SJCRH30 (cell line): ENCODE results near the gene USP34. TPM values are rescaled to one million over a fixed set of nuclear protein-coding genes. Genes with fewer than 3 reads are reported as not detected.
A peak's percentile ranks its signal among the peaks of the same experiment; 100 is the strongest.
"Not testable (repeated sequence)": the region's sequence is repeated elsewhere in the genome, so short reads cannot be mapped to it uniquely, and the experiment has no call there.

ENCODE experiments used
- DNase-seq, 2 experiments: peaks; one replicate each; pipeline ENCODE4 v3.0.0-alpha.2; 2015 to 2020
- H3K27ac ChIP-seq: fragments of 250-450 bp; sonication (Bioruptor Pico); 2 replicates; pipeline ENCODE4 v1.5.1; 2020; ENCODE audit warnings: mild to moderate bottlenecking, moderate library complexity
- H3K27me3 ChIP-seq: fragments of 250-450 bp; sonication (Bioruptor Pico); 2 replicates; pipeline ENCODE4 v1.5.1; 2020; ENCODE audit warnings: mild to moderate bottlenecking, moderate library complexity
- H3K36me3 ChIP-seq: fragments of 250-450 bp; sonication (Bioruptor Pico); 2 replicates; pipeline ENCODE4 v1.5.1; 2020; ENCODE audit warnings: mild to moderate bottlenecking, moderate library complexity
- H3K4me1 ChIP-seq: fragments of 250-450 bp; sonication (Bioruptor Pico); 2 replicates; pipeline ENCODE4 v1.5.1; 2020; ENCODE audit warnings: mild to moderate bottlenecking, moderate library complexity
- H3K4me3 ChIP-seq: fragments of 250-450 bp; sonication (Bioruptor Pico); 2 replicates; pipeline ENCODE4 v1.5.1; 2020; ENCODE audit warnings: mild to moderate bottlenecking, moderate library complexity
- H3K9me3 ChIP-seq: fragments of 250-450 bp; sonication (Bioruptor Pico); replicated peaks from 2 replicates; pipeline ENCODE4 v1.5.1; 2020; ENCODE audit warnings: mild to moderate bottlenecking, moderate library complexity
- total RNA-seq: library from RNA; depleted of rRNA; stranded (reverse); fragments of >200 nt; shearing (Covaris generic); gene quantifications from 2 replicates; pipeline ENCODE4 v1.2.3, GENCODE V29; 2014

Gene USP34
- total RNA-seq, 1 experiment from 2014 or later, result 133 TPM

- H3K4me1 ChIP-seq, result no peaks in the 10 kb centered on the region
- H3K9me3 ChIP-seq, result 0 out of 2 replicates have a peak, but pooled peaks cover 3% of the 10 kb centered on the region
- H3K27ac ChIP-seq, result no peak overlapping the region
- peaks cover 8% of the 10 kb centered on the region; the same call in 1 of the 2 replicates for H3K36me3 ChIP-seq
- H3K27me3 ChIP-seq, result no peaks in the 10 kb centered on the region
- no peak overlapping the region for H3K4me3 ChIP-seq
- DNase-seq, result no peak
Observed at GRCh38 chr2:61448229-61448628, 22.7 kb downstream of the USP34 start.

- H3K9me3 ChIP-seq, DNase-seq, H3K4me1 ChIP-seq, H3K36me3 ChIP-seq, H3K27ac ChIP-seq, H3K4me3 ChIP-seq, H3K27me3 ChIP-seq: not testable (repeated sequence)
Observed at GRCh38 chr2:61446971-61447370, 23.9 kb downstream of the USP34 start.

GRCh38 chr2:61443342-61444041 is 27.4 kb downstream of the USP34 start:
- H3K27me3 ChIP-seq, result no peaks in the 10 kb centered on the region
- no peaks in the 10 kb centered on the region for H3K4me1 ChIP-seq
- no peak for DNase-seq
- no peaks in the 10 kb centered on the region for H3K9me3 ChIP-seq
- H3K4me3 ChIP-seq, result no peak overlapping the region
- peaks cover 6% of the 10 kb centered on the region; the same call in 1 of the 2 replicates for H3K36me3 ChIP-seq
- H3K27ac ChIP-seq, result no peak overlapping the region

DNA sequence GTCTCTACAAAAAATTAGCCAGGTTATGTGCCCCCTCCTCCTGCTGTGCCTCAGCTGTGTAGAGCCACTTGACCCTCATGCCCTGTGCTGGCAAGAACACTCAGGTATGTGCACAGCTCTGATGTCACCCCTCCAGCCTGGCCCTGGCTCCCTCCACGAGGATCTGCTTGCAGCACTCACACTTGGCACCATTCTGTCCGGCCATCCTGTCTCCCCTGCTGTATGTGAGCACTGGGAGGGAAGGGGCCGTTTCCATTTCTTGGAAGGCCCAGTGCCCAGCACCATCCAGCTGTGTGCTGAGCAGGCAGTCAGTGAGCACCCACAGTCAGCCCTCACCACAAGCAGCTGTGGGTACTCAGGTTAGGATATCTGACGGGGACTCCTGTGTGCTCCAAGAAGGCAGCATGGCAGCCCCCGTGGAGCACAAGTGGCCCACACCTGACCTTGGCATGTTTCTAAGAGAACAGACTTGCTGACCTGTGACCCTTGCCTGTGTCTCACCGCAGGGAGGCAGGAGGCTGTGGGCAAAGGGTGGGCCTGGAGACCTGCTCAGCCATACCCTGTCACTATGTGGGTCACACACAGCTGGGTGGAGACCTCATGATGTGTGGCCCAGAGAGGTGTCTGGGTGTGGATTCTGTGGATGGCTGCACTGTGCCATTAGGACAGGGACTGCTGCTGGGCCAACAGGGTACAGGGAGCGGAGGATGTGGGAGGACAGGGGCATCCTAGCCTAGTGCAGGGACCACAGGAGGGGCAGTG is 31.5 kb downstream of the USP34 start:
- Histone ChIP-seq H3K4me1 (no peaks in the 10 kb centered on the region), H3K4me3 (no peak overlapping the region), H3K27ac (no peak overlapping the region), H3K27me3 (no peaks in the 10 kb centered on the region), H3K9me3 (0 out of 2 replicates have a peak, but pooled peaks cover 3% of the 10 kb centered on the region), H3K36me3 (peaks cover 6% of the 10 kb centered on the region; the same call in 1 of the 2 replicates)
- no peak for DNase-seq

GRCh38 chr2:61438670-61439069 is 32.2 kb downstream of the USP34 start:
- no peak for DNase-seq
- no peak overlapping the region for H3K27ac ChIP-seq
- H3K4me1 ChIP-seq, result no peaks in the 10 kb centered on the region
- 0 out of 2 replicates have a peak, but pooled peaks cover 3% of the 10 kb centered on the region for H3K9me3 ChIP-seq
- no peaks in the 10 kb centered on the region for H3K27me3 ChIP-seq
- 0 out of 2 replicates have a peak, but pooled peaks cover 2% of the 10 kb centered on the region for H3K36me3 ChIP-seq
- no peak overlapping the region for H3K4me3 ChIP-seq

DNA sequence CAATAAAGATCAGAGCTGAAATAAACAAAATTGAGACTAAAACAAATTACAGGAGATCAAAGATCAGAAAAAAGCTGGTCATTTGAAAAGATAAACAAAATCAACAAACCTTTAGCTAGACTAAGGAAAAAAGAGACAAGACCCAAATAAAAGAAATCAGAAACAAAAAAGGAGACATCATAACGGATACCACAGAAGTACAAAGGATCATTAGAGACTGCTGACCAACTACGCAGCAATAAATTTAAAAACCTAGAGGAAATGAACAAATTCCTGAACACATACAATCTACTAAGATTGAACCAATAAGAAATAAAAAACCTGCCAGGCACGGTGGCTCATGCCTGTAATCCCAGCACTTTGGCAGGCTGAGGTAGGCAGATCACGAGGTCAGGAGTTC is 33.7 kb downstream of the USP34 start:
- H3K9me3 ChIP-seq, result 0 out of 2 replicates have a peak, but pooled peaks cover 3% of the 10 kb centered on the region
- H3K4me1 ChIP-seq, result no peaks in the 10 kb centered on the region
- H3K4me3 ChIP-seq, result no peak overlapping the region
- no peak for DNase-seq
- H3K36me3 ChIP-seq, result no peaks in the 10 kb centered on the region
- no peaks in the 10 kb centered on the region for H3K27me3 ChIP-seq
- H3K27ac ChIP-seq, result no peak overlapping the region

DNA sequence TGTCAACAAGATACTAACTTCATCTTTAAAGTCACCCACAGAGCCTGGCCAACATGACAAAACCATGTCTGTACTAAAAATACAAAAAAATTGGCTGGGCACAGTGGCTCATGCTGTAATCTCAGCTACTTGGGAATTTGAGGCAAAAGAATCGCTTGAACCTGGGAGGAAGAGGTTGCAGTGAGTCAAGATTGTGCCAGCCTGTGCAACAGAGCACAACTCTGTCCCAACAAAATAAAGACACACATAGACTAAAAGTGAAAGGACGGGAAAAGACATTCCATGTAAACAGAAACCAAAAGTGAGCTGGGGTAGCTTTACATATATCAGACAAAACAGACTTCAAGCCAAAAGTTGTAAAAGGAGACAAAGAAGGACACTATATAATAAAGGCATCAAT is 34.8 kb downstream of the USP34 start:
- Histone ChIP-seq H3K27me3 (no peaks in the 10 kb centered on the region), H3K27ac (no peak overlapping the region), H3K9me3 (0 out of 2 replicates have a peak, but pooled peaks cover 3% of the 10 kb centered on the region), H3K4me1 (no peaks in the 10 kb centered on the region), H3K4me3 (no peak overlapping the region), H3K36me3 (no peaks in the 10 kb centered on the region)
- no peak for DNase-seq

DNA sequence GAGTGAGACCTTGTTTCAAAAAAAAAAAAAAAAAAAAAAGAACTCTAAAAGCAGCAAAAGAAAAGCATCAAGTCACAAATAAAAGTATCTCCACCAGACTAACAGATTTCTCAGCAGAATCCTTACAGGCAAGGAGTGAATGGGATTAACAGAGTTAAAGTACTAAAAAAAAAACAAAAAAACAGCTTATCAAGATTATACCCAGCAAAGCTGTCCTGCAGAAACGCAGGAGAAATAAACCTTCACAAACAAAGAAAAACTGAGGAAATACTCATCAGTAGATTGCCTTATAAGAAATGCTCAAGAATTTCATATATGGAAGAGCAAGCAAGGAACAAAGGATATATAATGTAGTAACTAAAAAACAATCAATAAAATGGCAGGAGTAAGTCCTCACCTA is 35.6 kb downstream of the USP34 start:
- no peaks in the 10 kb centered on the region for H3K36me3 ChIP-seq
- H3K4me3 ChIP-seq, result no peak overlapping the region
- H3K27ac ChIP-seq, result no peak overlapping the region
- H3K27me3 ChIP-seq, result no peaks in the 10 kb centered on the region
- H3K9me3 ChIP-seq, result 0 out of 2 replicates have a peak, but pooled peaks cover 3% of the 10 kb centered on the region
- DNase-seq, result no peak
- no peaks in the 10 kb centered on the region for H3K4me1 ChIP-seq

- Histone ChIP-seq H3K36me3 (no peaks in the 10 kb centered on the region), H3K27me3 (no peaks in the 10 kb centered on the region), H3K4me1 (no peaks in the 10 kb centered on the region), H3K4me3 (no peak overlapping the region), H3K9me3 (0 out of 2 replicates have a peak, but pooled peaks cover 3% of the 10 kb centered on the region), H3K27ac (no peak overlapping the region)
- no peak for DNase-seq
Observed at GRCh38 chr2:61434314-61434713, 36.6 kb downstream of the USP34 start.

- no peak overlapping the region for H3K4me3 ChIP-seq
- H3K4me1 ChIP-seq, result no peaks in the 10 kb centered on the region
- DNase-seq, result no peak
- H3K9me3 ChIP-seq, result 0 out of 2 replicates have a peak, but pooled peaks cover 3% of the 10 kb centered on the region
- no peaks in the 10 kb centered on the region for H3K36me3 ChIP-seq
- H3K27ac ChIP-seq, result no peak overlapping the region
- H3K27me3 ChIP-seq, result no peaks in the 10 kb centered on the region
Observed at GRCh38 chr2:61433606-61434005, 37.3 kb downstream of the USP34 start.

- Histone ChIP-seq H3K36me3 (no peaks in the 10 kb centered on the region), H3K9me3 (0 out of 2 replicates have a peak, but pooled peaks cover 3% of the 10 kb centered on the region), H3K27me3 (no peaks in the 10 kb centered on the region), H3K4me3 (no peak overlapping the region), H3K27ac (no peak overlapping the region), H3K4me1 (no peaks in the 10 kb centered on the region)
- no peak for DNase-seq
Observed at GRCh38 chr2:61432990-61433389, 37.9 kb downstream of the USP34 start.

DNA sequence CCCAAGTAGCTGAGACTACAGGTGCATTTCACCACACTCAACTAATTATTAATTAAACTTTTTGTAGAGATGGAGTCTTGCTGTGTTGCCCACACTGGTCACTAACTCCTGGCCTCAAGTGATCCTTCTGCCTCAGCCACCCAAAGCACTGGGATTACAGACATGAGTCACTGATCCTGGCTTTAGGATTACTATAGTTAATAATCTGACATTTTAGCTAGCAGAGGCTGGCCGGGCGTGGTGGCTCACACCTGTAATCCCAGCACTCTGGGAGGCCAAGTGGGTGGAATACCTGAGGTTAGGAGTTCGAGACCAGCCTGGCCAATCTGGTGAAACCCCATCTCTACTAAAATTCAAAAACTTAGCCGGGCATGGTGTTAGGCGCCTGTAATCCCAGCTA is 39.5 kb downstream of the USP34 start:
- H3K27ac ChIP-seq, result no peak overlapping the region
- no peaks in the 10 kb centered on the region for H3K4me1 ChIP-seq
- no peak overlapping the region for H3K4me3 ChIP-seq
- no peaks in the 10 kb centered on the region for H3K27me3 ChIP-seq
- H3K36me3 ChIP-seq, result no peaks in the 10 kb centered on the region; the same call in 1 of the 2 replicates
- DNase-seq, result no peak
- no peaks in the 10 kb centered on the region for H3K9me3 ChIP-seq

- Histone ChIP-seq H3K27ac (no peak overlapping the region), H3K27me3 (no peaks in the 10 kb centered on the region), H3K9me3 (no peaks in the 10 kb centered on the region), H3K4me1 (no peaks in the 10 kb centered on the region), H3K4me3 (no peak overlapping the region), H3K36me3 (no peaks in the 10 kb centered on the region; the same call in 1 of the 2 replicates)
- peak in 1 of 2 experiments; percentile 31 for DNase-seq
Observed at GRCh38 chr2:61426267-61426897, 44.5 kb downstream of the USP34 start.

GRCh38 chr2:61425605-61426155 is 45.2 kb downstream of the USP34 start:
- Histone ChIP-seq H3K27ac (no peak overlapping the region), H3K27me3 (no peaks in the 10 kb centered on the region), H3K4me1 (no peaks in the 10 kb centered on the region), H3K9me3 (no peaks in the 10 kb centered on the region), H3K36me3 (no peaks in the 10 kb centered on the region; the same call in 1 of the 2 replicates), H3K4me3 (no peak overlapping the region)
- DNase-seq, result no peak
